GM19467 (cell line): ENCODE measurements around the gene LRRC3C.
"Not testable (repeated sequence)": the region's sequence is repeated elsewhere in the genome, so short reads cannot be mapped to it uniquely, and the experiment has no call there.

ENCODE experiments used
- ATAC-seq: cut with Tn5 transposase; IDR thresholded peaks from one replicate; pipeline ENCODE4 v1.9.1; 2021; ENCODE audit warnings: mild to moderate bottlenecking, moderate library complexity; ENCODE audit not compliant: unreplicated experiment

The LRRC3C gene

GRCh38 chr17:39946551-39947330 lies 19.2 kb downstream of the LRRC3C start:
- ATAC-seq: no peak

- ATAC-seq: not testable (repeated sequence)
These were observed 20.9 kb downstream of the LRRC3C start for GRCh38 chr17:39948489-39948828.

- no peak for ATAC-seq
These were observed 21.5 kb downstream of the LRRC3C start for GRCh38 chr17:39949028-39949427.

GRCh38 chr17:39950871-39951348 lies 23.4 kb downstream of the LRRC3C start:
- no peak for ATAC-seq

- no peak for ATAC-seq
These were observed 24.6 kb downstream of the LRRC3C start for GRCh38 chr17:39951924-39952679.

- peak; percentile 61 for ATAC-seq
These were observed 25.3 kb downstream of the LRRC3C start for GRCh38 chr17:39952680-39953470.

GRCh38 chr17:39953471-39953888 lies 25.9 kb downstream of the LRRC3C start:
- no peak for ATAC-seq

- no peak for ATAC-seq
These were observed 27.3 kb downstream of the LRRC3C start for GRCh38 chr17:39954876-39955275.

- ATAC-seq: no peak
These were observed 28.2 kb downstream of the LRRC3C start for GRCh38 chr17:39955726-39956225.

- ATAC-seq: no peak
These were observed 33.1 kb downstream of the LRRC3C start for GRCh38 chr17:39960524-39961041.

GRCh38 chr17:39962642-39963220 lies 35.2 kb downstream of the LRRC3C start, which contains the start of gene GSDMA:
GSDMA (plus strand) TSS chr17:39963004; CDS start chr17:39965688, 2,684 bp downstream.
- ATAC-seq: no peak

- ATAC-seq: no peak
These were observed 36.3 kb downstream of the LRRC3C start for GRCh38 chr17:39963829-39964228.

GRCh38 chr17:39965017-39965699 lies 37.6 kb downstream of the LRRC3C start:
- ATAC-seq: no peak

- ATAC-seq: no peak
These were observed 39.2 kb downstream of the LRRC3C start for GRCh38 chr17:39966771-39967170.

- ATAC-seq: no peak
These were observed 41.2 kb downstream of the LRRC3C start for GRCh38 chr17:39968761-39969160.

- no peak for ATAC-seq
These were observed 41.8 kb downstream of the LRRC3C start for GRCh38 chr17:39969375-39969774.

- no peak for ATAC-seq
These were observed 42.7 kb downstream of the LRRC3C start for GRCh38 chr17:39970157-39970692.

- no peak for ATAC-seq
These were observed 43.6 kb downstream of the LRRC3C start for GRCh38 chr17:39971076-39971603.

GRCh38 chr17:39972271-39972670 lies 44.7 kb downstream of the LRRC3C start:
- ATAC-seq: no peak
